ENCODE measurements around the gene LDLRAD3.

LDLRAD3 gene

DNA sequence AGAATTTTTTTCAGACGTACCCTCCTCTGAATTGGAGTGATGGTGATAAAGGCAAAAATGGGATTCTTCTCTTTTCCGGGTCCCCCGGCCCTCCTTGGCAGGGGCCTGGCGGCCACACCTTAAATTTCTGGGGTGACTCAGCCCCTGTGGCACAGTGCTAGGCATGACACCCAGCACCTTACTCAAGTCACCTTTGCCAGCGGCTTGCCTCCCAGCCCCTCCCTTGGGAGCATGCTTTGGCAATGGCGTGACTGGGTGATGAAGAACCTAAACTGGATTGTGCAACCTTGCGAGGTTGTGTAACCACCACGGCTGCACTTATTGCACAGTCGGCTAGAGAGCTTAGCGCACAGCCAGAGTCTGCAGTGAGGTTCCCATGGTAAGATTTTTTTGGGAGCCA, 16.2 kb upstream of the LDLRAD3 start:
- no peak for DNase-seq

DNA sequence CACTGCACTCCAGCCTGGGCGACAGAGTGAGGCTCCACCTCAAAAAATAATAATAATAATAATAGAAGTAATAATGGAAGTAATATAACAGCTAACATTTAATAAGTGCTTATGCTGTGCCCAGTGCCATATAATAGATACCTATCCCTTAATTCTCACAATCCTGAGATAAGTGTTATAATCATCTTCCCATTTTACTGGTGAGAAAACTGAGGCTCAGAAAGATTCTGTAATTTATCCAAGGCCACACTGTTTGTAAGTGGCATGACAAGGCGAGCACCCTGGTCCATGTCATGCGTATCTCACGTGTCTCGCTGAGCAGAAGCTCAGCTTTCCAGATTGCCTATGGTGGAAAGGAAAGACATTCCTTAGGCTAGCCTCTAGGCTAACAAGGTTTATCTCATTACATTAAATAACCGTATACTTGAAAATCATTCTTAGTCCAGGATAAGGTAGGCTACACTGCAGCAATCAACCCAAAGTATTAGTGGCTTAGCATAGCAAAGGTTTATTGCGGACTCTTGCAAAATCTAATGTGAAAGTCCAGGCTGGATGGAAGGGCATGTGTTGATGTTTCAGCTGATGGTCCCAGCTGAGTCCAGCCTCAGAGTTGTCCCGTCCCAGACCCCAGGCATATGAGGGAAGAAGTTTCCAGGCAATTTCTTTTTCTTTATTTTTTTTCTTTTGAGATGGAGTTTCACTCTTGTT, 15.0 kb upstream of the LDLRAD3 start:
- no peak for DNase-seq

DNA sequence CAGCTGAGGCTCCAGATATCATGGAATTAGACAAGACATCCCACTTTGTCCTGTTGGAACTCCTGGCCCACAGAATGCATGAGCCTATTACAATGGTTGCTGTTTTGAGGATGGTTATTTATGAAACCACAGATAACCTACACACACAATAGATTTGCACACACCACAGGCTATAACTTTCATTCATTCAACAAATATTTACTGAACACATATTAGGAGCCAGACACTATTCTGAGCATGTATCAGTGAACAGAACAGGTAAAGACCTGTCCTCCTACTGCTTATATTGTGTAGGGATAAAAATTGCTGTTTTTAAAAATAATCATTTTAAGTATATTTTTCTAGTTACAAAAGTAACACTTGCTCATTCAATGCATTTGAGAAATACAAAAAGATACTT, 13.4 kb upstream of the LDLRAD3 start:
- DNase-seq, result no peak

DNA sequence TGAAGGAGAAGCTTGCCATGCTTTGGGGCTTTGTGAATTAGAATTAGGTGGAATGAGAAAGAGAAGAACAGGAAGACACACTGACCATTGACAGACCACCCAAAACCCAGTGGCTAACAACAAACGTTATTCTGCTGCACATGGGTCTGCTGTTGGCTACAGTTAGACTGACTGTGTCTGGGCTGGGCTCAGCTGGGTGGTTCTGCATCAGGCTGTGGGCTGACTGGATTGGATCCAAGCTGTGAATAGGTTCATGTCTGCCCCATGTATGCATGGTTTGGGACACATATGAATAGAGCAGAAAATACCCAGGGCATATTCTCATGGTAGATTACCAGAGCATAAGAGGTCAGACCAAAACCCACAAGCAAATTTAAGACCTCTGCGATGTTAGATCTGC, 11.7 kb upstream of the LDLRAD3 start:
- no peak for DNase-seq

DNA sequence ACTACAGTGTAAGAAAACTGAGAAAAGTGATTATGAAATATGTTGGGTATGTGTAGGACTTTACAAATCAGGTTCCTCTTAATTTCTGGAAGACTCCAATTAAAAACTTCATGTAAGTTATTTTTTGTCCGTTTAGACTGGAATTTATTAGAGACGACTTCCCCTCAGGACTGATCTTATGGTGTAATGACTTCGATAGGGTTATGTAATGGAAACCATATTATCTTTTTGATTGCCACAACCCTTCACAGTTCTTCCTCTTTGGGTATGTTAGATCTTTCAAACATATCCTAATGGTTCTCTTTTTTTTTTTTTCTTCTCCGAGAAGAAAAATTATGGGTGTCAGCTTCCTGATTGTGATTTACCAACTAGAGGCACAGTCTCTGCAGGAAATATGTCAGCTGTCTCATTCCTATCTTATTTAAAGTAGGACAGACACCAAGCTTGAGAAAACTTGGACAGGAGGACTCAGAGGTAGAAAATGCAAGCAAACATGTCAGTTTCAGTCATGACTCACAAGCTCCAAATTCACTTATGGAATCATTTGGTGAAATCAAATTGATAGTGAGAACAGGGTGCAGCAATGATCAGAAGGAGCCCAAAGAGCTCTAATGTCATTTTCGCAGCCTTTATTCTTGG, 11.1 kb upstream of the LDLRAD3 start:
- DNase-seq, result peak; percentile 29

DNA sequence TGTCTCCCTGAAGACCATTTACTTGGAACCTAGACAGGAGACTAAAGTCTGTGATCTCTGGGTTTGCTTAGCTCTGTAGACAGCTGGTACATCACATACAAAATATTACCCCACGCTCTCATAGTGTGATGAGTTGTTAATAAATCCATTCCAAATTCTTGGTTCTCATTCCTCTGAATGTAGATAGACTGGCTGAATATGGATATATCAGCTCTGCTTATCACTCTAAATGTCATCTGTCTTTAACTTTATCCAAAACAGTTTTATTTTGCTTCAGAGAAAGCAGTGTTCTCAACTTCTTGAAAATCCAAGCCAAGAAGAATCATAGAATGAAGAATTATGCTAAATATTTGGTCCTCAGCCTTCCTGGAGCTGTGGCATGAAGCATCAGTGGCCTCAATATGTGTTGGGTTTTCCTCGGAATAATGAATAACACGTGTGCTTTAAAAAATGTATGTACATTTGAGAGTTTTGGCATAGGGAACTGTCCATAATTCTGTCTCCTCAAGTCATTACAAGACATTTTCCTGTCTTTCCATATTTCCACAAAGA, 10.5 kb upstream of the LDLRAD3 start:
- no peak for DNase-seq

DNA sequence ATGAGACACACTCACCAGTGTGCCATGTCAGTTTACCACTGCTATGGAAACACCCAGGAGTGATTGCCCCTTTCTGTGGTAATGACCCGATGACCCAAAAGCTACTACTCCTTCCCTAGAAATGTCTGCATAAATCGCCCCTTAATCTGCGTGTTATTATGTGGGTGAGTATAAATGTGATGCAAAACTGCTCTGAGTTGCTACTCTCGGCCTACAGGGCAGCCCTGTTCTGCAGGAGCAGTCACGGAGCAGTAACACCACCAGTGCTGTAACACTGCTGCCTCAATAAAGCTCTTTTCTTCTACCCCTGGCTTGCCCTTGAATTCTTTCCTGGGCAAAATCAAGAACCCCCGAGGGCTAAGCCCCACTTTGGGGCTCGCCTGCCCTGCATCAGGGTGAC, 9.6 kb upstream of the LDLRAD3 start:
- DNase-seq, result no peak

DNA sequence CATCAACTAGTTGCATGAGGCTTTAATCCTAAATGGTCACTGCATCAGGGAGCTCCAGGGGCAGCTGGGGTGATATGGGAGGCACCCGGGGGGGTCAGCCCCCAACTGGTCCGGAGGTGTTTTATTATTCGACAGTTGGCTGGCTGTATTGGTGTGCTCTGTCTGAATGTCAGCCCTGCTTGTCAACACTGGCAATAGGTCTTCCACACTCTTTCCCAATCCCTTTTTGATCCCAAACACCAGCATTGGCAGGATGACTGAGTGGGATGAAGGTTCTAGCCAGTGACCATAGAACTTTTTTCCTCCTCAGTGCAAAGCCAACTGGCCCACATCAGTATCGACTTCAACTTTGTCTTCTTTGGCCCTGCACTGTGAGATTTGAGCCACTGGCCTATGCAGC, 8.9 kb upstream of the LDLRAD3 start:
- DNase-seq, result no peak

DNA sequence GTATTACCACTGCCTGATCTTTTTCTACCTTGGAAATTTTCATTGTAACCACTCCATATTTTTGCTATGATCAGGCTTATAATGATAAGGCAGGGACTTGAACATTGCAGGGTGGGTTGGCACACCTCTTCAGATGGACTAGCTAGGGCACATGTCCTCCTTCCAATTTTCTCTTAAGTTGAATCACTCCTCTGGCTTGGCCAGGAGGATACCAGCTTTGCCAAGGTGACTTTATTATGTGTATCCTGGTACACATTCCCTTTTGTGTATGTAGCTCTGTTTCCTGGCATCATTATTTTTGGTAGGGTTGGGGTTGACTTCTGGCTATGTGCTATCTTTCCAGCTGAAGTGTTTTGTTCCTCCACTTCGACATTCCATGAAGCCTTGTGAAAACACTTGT, 8.5 kb upstream of the LDLRAD3 start:
- no peak for DNase-seq

DNA sequence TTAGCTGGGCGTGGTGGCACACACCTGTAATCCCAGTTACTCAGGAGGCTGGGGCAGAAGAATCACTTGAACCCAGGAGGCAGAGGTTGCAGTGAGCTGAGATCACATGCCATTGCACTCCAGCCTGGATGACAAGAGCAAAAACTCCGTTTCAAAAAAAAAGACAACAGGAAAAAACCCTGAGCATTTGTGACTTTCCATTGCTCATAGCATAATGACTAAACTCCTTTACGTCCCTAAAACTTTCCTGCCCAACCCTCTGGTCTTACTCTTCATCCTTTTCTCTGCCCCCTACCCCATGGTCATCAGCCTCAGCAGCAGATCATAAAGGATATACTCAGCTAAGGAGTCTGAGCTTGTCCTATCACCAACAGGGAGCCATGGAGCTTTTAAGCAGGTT, 6.8 kb upstream of the LDLRAD3 start:
- no peak for DNase-seq

DNA sequence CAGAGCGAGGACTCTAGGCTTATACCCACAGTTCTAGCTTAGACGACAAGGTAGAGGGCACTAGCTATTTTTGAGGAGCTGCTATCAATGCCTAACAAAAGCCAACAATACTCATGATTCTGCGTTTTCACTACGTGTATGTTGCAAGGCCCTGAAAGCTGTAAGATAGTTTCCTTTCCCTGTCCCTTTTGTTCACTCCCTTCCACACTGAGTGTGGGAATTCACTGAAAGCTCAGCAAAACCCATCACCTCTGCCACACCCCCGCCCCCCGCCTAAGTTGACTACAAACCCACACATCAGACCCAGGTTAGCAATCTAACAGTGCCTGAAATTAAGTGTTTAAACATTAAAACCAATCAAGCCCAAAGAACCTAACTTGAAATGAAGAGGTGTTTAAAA, 6.2 kb upstream of the LDLRAD3 start:
- no peak for DNase-seq

DNA sequence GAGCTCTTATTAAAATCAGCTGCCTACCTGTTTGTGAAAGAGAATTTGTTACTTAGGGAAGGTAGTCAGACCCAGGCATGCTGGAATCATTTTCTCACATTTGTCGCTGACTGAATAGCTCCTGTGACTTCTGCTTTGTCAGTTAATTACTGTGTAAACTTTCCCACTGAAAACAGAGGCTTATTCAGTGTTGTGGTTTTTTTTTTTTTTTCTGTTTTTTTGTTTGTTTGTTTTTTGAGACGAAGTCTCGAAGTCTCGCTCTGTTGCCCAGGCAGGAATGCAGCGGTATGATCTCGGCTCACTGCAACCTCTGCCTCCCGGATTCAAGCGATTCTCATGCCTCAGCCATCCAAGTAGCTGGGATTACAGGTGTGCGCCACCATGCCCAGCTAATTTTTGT, 5.6 kb upstream of the LDLRAD3 start:
- DNase-seq, result no peak

DNA sequence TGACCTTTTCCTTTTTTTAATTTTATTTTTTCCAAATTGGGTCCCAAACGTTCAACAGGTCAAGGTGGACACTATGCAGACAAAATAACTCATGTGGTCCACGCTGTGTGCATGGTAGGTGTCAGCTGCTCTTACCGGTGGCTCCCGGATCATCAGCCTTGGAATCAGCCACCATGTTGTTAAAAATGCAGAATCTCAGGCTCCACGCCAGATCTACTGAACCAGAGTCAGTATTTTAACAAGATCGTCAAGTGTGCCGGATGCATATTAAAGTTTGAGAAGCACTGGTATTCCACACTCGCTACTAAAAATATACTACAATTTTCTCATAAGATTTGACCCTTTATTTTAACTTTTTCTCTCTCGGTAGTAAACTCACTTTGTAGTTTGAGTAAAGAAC, 553 bp upstream of the LDLRAD3 start:
- no peak for DNase-seq

DNA sequence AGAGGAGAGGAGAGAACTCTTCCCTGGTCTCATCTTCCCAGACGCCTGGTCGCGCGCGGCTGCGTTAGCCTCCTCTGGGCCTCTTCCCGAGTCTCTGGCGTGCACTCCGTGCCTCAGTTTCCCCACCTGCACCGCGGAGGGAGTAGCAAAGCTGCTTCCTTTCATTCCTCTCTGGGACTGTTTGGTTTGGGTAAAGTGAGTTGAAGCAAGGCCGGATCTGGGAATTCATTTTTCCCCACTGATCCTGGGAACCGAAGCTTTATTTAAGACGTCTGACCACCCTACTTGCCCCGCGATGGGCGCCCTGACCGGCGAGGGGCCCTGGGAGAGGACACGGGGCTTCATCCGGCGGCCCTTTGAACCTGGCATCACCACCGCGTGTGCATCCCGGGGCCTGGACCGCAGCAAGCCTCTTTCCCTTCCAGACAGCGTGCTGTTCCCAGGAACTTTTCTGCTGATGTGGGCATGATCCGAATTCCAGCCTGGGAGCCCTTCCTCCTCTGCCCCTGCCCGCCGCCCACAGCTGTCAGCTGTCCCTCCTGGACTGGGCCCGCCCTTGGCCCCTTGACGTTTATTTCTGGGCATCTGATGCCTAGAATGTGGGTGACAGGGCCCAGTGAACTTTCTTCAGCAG, 758 bp downstream of the LDLRAD3 start:
- no peak for DNase-seq

DNA sequence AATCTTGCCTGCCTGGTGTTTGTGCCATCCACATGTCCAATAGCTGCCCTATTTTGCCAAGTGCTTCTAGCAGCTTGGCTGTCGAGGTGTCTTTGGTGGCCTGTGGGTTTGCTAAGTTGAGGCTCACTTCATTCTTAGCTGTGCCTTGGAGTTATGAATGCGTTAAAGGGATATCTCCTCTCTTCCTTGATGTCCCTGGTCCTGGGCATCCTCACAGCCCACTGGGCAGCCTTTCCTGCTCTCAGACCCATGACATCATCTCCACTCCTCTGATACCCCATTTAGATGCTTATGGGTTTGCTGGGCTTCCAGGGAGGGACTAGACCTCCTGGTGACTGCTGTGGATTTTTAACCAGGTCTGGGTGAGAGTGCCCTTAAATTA, 1.3 kb downstream of the LDLRAD3 start:
- no peak for DNase-seq

DNA sequence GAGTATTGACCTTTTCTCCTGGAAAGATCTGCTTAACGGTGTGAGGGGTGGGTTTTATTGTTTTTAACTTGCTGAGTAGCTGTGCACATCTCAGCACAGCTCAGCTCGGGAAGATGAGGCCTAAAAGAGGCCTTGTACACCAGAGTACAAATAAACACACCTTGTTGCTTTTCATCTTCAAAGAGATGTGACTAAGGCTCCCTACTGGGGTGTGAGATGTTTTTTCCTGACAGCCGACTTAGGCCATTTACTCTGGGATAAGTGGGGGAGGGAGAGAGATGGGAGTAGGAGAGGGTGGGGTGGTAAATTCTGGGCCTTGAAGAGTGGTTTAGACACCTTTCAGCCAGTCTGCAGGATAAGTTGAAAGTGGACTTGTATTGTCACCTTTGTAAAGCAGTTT, 2.9 kb downstream of the LDLRAD3 start:
- DNase-seq, result no peak

DNA sequence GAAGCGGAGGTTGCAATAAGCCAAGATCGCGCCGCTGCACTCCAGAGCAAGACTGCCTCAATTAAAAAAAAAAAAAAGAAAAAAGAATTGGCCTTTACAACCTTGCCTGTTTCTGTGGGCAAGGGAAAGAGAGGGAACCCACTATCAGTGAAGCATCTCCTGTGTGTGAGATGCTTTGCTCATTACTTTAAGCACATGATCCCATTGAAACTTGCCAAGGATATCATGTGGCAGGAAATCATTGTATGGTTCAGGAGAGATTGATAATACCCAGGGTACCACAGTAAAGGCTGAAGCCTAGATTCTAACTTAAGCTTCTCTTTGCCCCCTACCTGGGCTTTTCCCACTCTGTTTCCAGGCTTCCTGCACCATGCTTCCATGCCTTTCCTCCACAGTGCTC, 3.6 kb downstream of the LDLRAD3 start:
- no peak for DNase-seq

DNA sequence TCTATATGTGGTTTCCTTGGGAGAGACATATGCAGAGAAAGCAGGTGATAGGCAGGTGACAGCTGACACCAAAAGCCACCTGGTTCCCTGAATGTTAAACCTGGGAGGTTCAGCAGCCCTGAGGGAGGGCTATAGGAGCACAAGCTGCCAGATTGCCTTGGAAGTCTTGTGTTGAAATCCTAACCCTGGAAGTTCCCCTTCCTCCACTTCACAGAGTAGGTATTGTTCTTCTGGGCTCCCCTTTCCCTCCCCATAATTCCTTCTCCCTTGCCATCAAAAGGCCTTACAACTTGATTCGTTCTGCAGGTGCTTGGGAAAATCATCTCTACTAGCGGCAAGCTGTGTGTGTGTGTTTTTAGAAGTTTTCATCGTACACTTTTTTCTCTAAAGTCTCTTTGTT, 5.4 kb downstream of the LDLRAD3 start:
- DNase-seq, result no peak

DNA sequence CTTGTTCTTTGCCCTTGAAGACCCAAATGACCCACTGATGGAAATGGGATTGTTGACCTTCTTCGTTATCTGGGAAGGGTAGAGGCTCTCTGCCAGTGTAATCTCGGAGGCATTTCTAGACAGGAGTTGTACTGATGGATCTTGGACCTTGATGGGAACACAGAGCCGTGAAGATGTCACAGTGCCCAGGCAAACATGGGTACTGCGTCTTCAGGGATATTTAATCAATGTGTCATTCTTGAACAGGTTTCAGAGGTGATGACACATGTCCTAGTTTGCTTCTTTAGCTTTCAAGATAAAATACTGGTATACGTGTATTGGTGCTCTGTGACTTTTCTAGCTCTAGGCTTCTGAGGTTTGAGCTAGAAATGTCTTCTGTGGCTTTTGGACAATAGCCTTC, 6.2 kb downstream of the LDLRAD3 start:
- DNase-seq, result no peak

DNA sequence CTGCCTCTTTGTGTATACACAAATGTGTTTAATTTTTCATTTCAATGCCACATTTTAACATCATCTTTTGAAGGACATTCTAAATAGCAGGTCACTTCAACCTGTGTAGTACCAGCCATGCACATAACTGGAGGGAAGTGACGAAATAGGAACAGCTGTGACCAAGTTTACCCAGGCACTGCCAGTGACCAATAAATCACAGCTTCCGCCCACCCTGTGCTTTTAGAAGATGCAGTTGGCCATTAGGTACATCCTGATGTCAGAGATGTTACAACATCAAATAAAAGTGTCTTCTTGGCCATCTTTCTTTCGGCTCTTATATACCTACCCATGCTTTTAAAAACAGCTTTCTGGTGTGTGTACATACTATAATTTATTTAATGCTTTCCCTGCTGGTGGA, 7.8 kb downstream of the LDLRAD3 start:
- DNase-seq, result no peak

DNA sequence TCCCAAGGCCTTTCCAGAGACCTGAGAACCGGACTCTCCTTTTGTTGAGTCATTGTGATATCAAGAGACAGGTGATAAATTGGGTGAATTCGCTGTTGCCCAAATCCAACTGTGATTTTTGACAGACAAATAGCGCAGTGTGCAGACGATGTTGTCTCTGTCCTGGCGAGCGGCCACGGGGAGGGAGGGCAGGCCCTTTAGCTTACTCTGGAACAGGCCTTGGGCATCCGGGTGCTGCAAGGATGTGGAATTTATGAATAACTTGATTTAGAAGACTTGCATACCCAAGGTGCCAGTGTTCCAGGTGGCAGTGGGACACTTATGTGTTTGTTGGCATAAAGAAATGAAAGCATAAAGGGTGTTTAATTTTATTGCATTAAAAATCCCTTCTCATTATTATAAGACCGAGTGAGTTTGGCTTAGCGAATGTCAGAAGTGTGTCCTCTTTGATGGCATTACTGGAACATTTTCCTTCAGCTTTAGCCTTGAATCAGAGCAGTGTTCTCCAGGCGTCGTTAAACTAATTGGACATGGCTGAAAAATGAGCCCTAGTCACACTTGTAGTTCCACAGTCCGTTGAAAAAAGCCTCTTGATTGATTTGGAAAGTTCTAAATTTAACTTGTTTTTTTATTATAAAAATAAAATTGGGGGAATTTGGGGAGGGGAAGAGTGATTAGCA, 9.4 kb downstream of the LDLRAD3 start:
- no peak for DNase-seq

DNA sequence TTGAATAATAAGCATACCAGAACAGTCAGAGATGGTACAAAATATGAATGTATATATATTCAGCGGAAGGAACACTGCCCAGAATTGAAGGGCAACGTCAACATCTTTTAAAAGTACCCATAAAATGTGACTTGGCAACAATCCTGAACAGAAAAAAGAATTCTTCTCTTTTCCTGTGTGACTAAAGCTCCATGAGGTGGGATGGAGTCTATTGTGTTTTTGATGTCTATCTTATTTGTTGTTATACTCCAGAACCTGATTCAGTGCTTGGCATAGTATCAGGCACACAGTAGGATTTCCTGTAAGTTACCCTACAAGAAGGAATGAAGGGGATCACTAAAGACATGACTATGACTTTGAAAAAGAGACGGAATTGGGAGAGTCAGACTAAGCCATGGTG, 10.3 kb downstream of the LDLRAD3 start:
- no peak for DNase-seq

DNA sequence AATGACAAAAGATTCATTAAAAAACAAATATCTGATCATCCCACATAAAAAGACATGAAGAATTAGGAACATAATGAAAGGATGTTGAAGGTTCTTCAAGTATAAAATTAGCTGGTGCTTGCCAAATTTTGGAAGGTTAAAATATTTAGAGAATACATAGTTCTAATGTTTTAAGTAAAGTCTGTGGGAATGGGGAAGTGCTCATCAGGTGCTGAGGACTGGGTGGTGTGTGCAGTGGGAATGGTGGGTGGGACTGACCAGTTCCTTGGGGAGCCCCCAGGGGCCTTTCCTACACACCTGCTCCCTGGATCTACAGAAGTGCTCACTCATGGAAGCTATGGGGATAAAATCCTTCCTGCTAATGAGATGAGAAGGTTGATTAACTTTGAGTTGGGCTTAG, 11.8 kb downstream of the LDLRAD3 start:
- no peak for DNase-seq

All from hematopoietic multipotent progenitor cell treated with erythropoietin and hydrocortisone succinate and interleukin-3 and kit ligand, for 8 days (in vitro differentiated cells).